ENCODE data around the gene AGAP1. TPM values are rescaled to one million over a fixed set of nuclear protein-coding genes. Genes with fewer than 3 reads are reported as not detected.

The AGAP1 gene
- total RNA-seq, 1 donor from 2014 or later: 17.5 TPM

DNA sequence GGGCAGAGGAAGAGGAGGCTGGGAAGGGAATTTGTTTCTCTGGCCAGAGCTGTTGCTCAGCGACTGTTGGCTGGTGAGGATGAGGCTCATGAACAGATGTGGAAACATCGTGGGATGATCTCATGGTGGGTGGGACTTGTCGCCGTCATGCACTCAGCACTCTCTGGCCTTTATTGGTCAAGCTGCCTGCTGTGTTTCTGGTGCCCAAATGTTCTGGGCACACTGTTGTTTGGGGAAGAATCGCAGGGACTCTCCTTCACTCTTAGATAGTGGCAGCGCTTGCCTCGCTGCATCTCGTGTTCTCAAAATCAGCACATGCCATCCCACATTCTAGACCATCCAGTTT, 145.6 kb downstream of the AGAP1 start:
- TF ChIP-seq, protein P1, sequence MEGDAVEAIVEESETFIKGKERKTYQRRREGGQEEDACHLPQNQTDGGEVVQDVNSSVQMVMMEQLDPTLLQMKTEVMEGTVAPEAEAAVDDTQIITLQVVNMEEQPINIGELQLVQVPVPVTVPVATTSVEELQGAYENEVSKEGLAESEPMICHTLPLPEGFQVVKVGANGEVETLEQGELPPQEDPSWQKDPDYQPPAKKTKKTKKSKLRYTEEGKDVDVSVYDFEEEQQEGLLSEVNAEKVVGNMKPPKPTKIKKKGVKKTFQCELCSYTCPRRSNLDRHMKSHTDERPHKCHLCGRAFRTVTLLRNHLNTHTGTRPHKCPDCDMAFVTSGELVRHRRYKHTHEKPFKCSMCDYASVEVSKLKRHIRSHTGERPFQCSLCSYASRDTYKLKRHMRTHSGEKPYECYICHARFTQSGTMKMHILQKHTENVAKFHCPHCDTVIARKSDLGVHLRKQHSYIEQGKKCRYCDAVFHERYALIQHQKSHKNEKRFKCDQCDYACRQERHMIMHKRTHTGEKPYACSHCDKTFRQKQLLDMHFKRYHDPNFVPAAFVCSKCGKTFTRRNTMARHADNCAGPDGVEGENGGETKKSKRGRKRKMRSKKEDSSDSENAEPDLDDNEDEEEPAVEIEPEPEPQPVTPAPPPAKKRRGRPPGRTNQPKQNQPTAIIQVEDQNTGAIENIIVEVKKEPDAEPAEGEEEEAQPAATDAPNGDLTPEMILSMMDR (conservative IDR thresholded peaks at IDR 0.05; ENCODE audit: low read depth, low read length): no peak
- no peak overlapping the region for H3K4me3 ChIP-seq (ENCODE audit: low read depth, low read length)
- DNase-seq (ENCODE audit: low read depth): peak; percentile 19

GRCh38 chr2:235639885-235640284, 146.0 kb downstream of the AGAP1 start:
- TF ChIP-seq, protein P1 (conservative IDR thresholded peaks at IDR 0.05; ENCODE audit: low read depth, low read length): no peak
- no peak for DNase-seq (ENCODE audit: low read depth)
- H3K4me3 ChIP-seq (ENCODE audit: low read depth, low read length): no peak overlapping the region

GRCh38 chr2:235640377-235640776, 146.5 kb downstream of the AGAP1 start:
- TF ChIP-seq, protein P1 (conservative IDR thresholded peaks at IDR 0.05; ENCODE audit: low read depth, low read length): no peak
- H3K4me3 ChIP-seq (ENCODE audit: low read depth, low read length): no peak overlapping the region
- DNase-seq (ENCODE audit: low read depth): no peak

GRCh38 chr2:235640926-235641723, 147.3 kb downstream of the AGAP1 start:
- H3K4me3 ChIP-seq (ENCODE audit: low read depth, low read length): no peak overlapping the region
- no peak for DNase-seq (ENCODE audit: low read depth)
- TF ChIP-seq, protein P1 (conservative IDR thresholded peaks at IDR 0.05; ENCODE audit: low read depth, low read length): no peak

- no peak for DNase-seq (ENCODE audit: low read depth)
- TF ChIP-seq, protein P1 (conservative IDR thresholded peaks at IDR 0.05; ENCODE audit: low read depth, low read length): no peak
- H3K4me3 ChIP-seq (ENCODE audit: low read depth, low read length): no peak overlapping the region
Measured at GRCh38 chr2:235641956-235642355, 148.1 kb downstream of the AGAP1 start.

GRCh38 chr2:235642446-235643098, 148.7 kb downstream of the AGAP1 start:
- H3K4me3 ChIP-seq (ENCODE audit: low read depth, low read length): no peak overlapping the region
- no peak for DNase-seq (ENCODE audit: low read depth)
- TF ChIP-seq, protein P1 (conservative IDR thresholded peaks at IDR 0.05; ENCODE audit: low read depth, low read length): no peak

All from epithelial cell of proximal tubule (primary cell).